Hindlimb muscle (tissue), 1 donor: Measurements from ENCODE around the gene ZFAND3. TPM values are rescaled to one million over a fixed set of nuclear protein-coding genes. Genes with fewer than 3 reads are reported as not detected.

Source experiments
- DNase-seq: peaks from one replicate; pipeline ENCODE4 v3.0.0-alpha.2; 2013
- polyA plus RNA-seq: library from polyadenylated mRNA; unstranded; fragments of 120-200 nt; gene quantifications from one replicate; pipeline ENCODE4 v1.2.1, GENCODE V29; 2013; ENCODE audit not compliant: insufficient read length

Gene ZFAND3
- polyA plus RNA-seq, 1 donor, result 95.5 TPM

DNA sequence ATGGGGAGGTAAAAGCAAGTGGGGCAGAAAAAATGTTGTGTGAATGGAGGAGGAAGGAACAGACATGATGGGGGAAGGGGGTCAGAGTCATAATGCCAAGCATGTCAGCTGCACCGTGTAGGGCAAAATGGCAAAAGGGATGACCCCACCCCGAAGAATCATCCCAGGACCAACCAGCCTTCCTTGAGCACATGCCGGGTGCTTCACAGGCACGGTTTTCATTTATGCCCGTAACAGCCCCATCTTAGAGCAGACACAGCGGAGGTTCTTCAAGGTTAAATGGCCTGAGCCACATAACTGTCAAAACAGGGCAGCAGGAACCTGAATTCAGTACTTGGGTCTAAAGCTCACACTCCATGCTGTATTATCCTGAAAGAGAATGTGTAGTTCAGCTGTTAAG lies 322.2 kb downstream of the ZFAND3 start:
- no peak for DNase-seq

- no peak for DNase-seq
Measured at GRCh38 chr6:38142178-38142902, 322.8 kb downstream of the ZFAND3 start.

GRCh38 chr6:38143191-38144150 lies 323.9 kb downstream of the ZFAND3 start:
- no peak for DNase-seq

DNA sequence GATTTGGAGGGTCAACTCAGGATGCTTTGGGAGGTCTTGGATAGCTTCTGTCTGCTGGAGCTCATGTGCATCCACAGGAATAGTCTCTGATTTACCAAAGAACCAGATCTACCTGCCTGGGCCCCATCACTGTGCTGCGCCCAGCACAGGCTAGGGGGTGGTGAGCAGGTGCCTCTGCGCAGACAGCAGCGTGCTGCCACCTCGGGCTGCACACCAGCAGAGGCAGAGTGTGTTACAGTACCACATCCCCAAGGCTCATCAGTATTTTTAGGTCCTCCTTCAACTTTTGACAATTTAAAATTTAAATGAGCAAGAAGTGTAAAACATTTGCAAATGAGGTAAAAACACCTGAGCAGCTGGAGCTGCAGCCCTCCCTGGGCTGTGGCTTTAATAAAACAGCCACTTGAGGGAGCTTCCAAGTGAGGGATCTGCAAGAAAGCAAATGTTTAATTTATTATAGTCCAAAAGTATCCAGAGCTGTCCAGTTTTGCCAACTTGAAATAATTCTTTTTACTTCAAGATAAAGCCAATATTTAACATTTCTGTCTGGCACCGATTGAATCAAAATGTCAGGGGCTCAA lies 324.9 kb downstream of the ZFAND3 start:
- DNase-seq, result no peak

GRCh38 chr6:38146021-38146733 lies 326.6 kb downstream of the ZFAND3 start:
- no peak for DNase-seq

DNA sequence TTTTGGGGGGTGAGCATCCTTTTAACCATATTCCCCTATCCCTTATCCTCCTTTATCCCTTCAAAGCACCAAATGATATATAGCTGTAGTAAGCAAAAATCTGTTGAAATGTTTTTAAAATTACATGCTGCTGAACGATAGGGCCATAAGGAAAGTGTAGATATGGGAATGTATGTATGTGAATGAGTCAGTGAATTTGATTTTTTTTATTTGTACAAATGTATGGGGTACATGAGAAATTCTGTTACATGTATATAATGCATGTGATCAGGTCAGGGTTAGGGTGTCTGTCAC lies 327.2 kb downstream of the ZFAND3 start:
- DNase-seq, result no peak

- no peak for DNase-seq
Measured at GRCh38 chr6:38148606-38149005, 329.1 kb downstream of the ZFAND3 start.

DNA sequence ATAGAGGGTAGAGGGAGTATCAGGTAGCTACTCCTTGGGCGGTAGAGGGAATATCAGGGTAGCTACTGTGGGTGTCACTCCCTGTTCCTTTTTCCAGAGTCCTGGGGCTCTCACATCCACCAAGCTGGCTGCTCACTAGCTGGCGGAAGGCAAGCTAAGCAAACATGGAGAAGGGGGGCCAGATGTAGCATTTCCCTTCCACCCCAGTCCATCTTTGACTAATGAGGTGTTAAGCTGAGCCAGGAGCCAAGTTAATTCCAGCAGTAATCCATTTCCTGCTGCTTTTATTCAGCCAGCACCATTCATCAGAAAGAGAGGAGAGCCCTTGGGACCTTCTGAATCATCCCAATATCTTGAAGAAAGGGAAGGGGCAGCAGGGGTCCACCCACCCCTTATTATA lies 330.0 kb downstream of the ZFAND3 start:
- DNase-seq, result no peak

- DNase-seq, result no peak
Measured at GRCh38 chr6:38150021-38150420, 330.5 kb downstream of the ZFAND3 start.

DNA sequence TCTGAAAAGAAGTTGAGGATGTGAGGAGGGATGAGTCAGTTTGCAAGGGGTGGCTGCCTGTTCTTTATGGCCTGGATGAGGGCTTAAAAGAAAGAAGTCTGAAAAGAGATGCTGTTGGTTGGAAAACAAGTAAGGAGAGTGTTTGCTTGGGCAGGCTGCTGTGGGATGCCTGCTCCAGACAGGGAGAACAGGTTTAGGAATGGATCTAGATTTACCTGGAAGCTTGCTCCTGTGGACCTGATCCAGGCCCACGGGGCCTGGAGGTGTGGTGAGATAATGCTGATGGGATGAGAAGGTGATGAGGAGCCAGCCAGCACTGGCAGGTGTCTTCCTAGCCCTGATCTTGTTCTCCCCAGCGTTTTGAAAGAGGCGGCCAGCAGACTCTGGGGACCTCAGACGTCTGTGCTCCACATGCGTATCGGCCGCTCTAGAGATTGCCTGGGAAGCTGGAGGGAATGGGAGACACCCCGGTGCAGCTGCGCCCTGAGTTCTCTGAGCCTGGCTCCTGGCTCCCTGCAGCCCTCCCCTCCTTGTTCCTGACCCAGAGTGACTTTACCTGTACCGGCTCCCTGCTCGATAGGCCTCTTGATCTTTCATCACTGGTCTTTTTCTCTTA lies 331.3 kb downstream of the ZFAND3 start:
- no peak for DNase-seq

DNA sequence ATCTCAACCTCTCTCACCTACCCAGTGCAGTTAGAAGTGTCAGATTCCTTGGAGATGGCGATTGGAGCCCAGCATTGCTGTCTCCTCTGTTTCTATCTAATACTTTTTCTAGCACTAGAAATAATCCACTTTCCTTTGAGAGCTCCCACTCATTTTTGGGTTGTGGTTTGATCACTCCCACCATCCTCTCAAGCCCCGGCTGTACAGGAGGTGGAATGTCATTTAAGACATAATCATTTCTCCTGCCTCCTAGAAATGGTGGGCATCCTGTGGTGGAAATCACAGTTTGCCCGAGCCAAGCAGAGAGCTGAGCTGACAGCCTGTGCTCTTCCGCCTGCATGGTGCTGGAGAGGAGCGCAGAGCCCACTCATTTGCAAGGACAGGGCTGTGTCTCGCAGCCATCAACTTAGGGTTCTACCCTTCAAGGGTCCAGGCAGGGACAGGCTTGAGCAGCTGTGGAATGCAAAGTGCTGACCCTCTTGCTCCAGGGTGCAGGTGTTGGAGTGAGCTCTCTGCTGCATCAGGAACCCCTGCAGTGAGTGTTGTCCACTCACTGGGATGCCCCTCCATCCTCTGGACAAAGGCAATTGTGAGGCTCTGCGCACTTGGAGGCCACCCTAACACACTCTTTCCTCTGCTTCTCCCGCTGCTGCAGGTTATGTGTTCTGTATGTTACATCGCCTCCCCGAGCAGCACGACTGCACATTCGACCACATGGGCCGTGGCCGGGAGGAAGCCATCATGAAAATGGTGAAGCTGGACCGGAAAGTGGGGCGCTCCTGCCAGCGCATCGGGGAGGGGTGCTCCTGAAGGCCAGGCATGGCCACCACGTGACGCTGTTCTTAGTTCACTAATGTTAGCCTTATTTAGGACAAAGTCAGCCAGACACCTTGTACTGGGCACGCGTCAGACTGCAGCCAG lies 332.3 kb downstream of the ZFAND3 start:
- DNase-seq, result no peak

- DNase-seq, result no peak
Measured at GRCh38 chr6:38152620-38153019, 333.1 kb downstream of the ZFAND3 start.

DNA sequence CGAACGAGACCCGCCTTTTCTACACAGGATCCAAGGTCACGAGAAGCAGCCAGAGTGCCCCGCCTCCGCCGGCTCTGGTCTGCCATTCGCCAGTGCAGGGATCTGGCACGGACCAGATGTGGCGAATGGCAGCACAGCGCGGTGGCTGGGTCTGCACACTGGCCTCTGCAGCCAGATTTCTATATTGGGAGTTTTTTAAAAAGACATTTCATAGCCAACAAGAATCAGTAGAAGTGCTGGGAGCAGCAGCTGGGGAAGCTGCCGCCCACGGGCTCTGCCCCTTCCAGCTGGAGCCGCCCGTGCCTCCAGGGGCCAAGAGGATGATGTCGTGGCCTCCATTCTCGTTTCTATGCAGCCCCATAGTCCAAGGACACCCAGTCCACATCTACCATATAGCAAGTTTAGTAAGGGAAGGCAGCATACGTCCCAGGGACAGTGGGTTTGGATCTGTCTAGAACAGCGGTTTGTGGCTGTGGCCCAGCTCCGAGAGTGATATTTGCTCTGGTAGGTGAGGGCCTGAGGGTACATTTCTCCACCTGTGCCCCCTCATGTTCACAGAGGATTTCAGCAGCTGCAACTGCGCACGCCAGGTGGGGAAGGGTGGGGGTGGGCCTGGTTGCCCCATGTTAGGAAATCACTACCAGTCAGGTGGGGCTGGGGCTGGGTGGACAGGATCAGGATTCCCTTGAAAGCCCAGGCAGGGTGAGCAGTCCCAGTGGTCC lies 333.7 kb downstream of the ZFAND3 start:
- DNase-seq, result no peak

DNA sequence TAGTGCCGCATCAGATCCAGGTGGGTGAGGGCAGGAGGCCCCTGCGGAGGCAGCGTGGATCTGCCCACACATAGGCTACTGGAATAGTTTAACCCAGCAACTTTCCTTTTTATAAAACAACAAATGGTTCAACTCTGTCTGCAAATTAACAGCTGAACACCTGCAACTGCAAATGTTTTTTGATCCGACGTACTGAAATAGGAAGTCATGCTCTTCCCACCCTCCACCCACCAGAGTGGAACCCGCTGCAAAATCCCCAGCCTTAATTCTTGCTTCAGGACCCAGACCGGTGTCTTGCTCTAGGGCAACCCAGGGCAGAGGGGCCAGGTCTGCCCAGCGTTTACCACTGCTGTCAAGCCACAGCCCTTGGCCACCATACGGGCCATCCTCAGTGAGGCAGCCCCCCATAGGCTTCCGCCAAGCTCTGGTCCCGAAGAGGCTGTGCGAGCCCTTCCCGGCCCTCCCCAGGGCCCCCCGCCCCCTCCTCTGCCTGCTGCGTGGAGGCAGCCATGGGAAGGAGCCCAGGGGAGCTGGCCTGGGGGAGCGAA lies 334.3 kb downstream of the ZFAND3 start:
- no peak for DNase-seq

GRCh38 chr6:38154731-38155130 lies 335.2 kb downstream of the ZFAND3 start:
- DNase-seq, result no peak

DNA sequence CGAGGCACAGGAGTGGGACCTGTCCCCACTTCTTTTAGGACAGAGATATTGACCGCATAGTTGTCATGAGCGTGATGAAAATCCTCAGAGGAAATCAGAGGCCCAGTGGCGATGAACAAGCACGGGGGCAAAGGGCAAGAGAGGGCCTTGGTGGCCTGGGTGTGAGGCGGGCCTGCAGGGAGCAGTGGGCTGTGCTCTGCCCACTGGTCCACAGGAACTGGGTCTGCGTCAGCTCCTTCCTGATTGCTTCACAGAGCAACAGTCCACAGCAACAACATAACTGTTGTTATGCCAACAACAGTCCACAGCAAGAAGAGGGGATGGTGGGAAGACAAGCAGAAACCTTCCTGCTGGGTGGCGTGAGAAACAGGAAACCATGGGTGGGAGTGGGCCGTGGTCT lies 335.6 kb downstream of the ZFAND3 start:
- no peak for DNase-seq

DNA sequence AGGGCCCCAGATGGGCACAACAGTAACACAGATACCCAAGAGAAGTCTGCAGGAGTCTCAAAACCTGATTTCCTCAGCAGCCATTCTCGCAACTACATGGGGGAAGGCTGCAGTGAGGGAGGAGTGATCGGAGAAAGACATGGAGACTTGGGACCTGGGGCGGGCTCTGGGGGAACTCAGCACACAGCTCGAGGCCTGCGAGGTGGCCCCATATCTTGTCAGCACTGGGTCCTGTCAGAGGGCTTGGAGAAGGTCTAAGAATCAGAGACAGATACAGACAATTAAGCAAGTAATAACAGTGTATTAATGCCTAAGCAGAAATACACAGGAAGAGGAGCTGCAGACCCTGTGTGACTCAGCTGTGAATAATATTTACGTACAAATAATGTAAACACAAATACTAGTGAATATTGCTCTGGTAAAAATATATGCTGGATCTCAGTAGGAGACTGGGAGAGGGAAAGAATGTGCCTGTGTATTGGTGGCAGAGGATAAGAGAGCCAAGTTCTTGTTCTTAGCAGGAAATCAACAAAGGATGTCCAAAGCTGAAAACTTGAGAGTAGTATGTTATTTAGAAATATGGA lies 336.2 kb downstream of the ZFAND3 start:
- DNase-seq, result no peak

- DNase-seq, result no peak
Measured at GRCh38 chr6:38156818-38157565, 337.5 kb downstream of the ZFAND3 start.

DNA sequence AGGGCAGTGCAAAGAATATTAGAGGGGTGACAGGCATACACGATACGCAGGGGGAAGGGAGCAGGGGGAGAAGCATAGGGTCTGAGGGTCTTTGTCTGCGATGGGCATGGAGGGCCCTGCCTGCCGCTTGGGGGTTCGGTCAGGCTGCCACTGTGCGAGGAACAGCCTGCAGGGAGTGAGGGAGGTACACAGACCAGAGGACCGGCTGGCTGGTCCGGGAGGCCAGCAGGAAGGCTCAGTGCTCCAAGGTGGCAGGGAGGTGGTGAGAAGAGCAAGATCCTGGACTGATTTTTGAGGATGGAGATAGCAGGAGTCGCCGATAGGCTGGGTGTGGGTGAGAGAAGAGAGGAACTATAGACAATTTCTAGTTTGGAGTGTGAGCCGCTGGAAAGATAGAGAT lies 338.4 kb downstream of the ZFAND3 start:
- DNase-seq, result no peak
